Activated T-helper 1 cell treated with anti-CD3 and anti-CD28 coated beads, Interleukin-2, amount 50 U/mL, for 16 hours (primary cell): ENCODE results near the gene TMEM126A.

Experiments used
- DNase-seq, 2 donors: peaks; one replicate each; pipeline ENCODE4 v3.0.0-alpha.2; 2020; ENCODE audit warnings: low read depth in 1 of 2, low spot score in 1 of 2

TMEM126A gene

DNA sequence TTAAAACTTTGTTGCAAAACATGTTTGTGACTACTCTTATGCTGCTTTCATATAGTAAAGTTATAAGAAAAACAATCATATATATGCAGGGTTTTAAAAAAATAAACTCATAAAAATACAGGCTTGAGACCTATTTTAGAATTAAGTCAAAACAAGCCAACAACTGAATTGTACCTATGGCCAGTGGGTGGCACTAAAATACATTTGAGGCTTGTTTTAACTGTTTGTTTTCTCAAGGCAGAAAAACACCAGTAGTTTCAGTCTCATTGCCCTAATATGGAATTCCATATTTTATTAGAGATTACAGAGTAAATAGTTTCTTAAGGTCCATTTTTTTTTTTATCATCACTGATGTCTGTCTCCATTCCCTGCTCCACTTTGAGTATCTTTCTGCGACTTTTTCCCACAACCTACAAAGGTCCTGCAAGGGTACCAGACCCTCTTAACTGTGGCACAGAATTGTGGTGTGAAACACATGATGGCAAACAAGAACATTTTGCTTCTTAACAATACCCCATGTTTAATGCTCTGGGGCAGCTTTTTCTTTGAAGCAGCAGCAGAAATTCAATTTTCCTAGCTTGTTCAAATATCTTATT is 46.7 kb downstream of the TMEM126A start:
- no peak for DNase-seq

DNA sequence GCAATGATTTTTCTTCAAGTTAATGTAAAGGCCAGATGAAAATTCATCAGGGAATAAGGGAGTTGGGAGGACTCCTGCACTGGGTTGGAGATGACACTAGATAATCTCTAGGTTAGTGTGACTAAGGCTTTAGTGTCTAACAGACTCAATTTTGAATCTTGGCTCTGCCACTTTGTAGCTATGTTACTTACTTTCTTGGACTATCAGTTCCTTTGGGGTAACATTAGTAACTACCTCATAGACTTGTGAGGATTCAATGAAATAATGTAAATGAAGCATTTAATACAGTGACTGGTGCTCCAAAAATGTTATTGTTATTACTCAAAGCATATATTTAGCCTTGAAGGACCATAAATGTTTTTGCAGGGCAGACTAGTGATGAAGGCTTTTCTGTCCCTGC is 47.8 kb downstream of the TMEM126A start:
- DNase-seq, result no peak

DNA sequence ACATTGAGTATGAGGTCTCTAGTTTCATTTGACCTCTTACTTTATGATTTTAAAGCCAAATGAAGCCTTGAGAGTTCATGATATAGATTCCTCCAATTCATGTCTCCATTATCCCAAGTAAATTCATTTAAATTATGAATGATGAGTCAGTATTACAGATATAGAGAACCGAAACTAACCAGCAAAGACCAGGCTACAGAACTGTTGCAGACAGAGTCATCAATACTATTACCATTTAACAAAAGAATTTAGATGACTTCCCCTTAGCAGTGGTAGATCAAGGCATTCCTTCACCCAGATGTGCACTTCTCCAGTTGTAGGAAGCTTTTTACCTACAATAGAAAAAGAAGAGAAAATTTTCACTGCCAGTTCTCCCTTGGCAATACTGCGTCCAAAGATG is 50.0 kb downstream of the TMEM126A start:
- DNase-seq, result no peak

DNA sequence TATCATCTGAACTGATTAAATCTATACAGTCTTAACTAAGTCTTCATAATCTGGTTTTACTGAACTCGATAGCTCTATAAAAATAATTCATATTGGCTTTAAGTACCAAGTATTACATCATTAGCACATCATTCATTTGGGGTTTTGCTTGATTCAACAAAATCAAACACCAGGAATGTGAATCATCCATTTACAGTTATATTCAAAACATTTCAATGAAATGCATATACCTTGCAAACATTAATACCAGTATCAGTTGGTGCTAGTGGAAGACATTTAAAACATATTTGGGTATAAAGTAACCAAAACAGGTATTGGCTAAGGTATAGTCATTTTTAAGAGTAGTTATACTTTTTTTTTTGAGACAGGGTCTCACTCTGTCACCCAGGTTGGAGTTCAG is 50.4 kb downstream of the TMEM126A start:
- no peak for DNase-seq

DNA sequence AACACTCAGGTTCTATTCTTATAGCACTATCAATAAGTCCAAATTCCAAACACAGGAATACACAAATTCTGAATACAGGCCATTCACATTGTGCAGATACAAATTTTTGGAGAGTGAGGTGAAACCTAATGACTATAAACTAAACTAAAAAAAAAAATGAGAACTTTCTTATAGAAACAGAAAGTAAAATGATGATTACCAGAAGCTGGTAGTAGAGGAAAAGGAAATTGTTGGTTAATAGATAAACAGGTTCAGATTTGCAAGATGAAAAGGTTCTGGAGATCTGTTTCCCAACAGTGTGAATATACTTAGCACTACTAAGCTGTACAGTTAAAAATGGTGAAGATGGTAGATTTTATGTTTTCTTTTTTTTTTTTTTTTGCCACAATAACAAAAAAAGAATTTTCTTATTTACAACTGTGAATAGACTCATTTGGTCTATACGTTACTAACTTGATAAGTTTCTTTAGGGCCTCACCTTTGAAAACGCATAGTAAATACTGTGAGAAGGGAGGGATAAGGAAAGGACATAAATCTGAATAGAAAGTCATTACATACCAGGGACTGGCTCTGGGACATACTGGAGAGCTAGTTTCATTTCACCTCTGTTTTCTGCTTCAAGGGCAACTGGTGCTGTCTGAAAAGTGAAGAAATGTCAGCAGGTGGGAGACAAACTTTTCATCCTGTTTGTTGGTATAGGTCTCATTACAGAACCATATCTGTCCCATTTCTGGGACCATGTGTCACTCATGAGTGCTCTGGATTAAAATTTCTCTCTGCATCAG is 52.4 kb downstream of the TMEM126A start:
- DNase-seq, result no peak

DNA sequence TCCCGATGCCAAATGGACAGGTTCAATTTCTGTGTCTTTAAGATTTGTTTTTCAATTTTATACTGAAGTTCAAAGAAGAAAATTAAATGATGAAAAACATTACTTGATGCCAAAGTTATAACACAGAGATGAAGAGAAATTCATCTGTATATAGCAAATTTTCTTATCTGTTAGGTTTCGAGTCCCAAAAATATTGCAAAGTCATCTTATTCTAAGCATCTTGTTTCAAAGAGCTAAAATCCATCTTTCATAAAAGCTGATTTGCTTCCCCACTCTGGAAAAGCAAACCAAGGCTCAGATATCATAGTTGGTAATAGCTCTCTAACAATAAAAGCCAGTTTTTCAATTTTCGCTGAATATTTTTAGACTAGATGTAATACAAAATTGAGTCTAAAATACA is 57.2 kb downstream of the TMEM126A start:
- DNase-seq, result no peak

DNA sequence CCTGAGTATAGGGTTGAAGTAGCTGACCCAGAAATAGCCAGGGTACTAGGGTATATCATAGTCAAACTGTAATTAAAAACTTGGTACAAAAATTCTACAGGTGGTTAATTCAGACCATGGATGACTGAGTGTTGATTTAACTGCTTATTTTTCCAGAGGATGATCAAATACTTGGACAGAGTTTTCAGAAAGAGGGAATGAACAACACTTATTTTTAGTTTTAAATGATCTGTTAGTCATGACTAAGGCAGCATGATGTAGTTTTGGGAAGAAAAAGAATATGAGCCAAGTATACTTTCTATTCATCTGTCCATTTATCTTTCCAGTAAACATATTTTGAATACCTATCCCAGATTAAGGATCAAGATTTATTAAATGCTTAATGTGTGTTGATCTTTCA is 58.0 kb downstream of the TMEM126A start:
- DNase-seq, result no peak
